Measurements from ENCODE around the gene AHCYL2. TPM values are rescaled to one million over a fixed set of nuclear protein-coding genes. Genes with fewer than 3 reads are reported as not detected.
"Not testable (repeated sequence)": the region's sequence is repeated elsewhere in the genome, so short reads cannot be mapped to it uniquely, and the experiment has no call there.

Gene AHCYL2
- total RNA-seq, 1 experiment from 2014 or later, result 54.6 TPM

GRCh38 chr7:129348023-129348740 is 123.4 kb downstream of the AHCYL2 start:
- Mint-ChIP-seq H3K9me3 (ENCODE audit: low read depth, unreplicated experiment) (no peaks in the 10 kb centered on the region), H3K4me3 (ENCODE audit: low read depth, unreplicated experiment) (no peak overlapping the region), H3K27ac (ENCODE audit: unreplicated experiment) (no peak overlapping the region), H3K36me3 (ENCODE audit: insufficient read depth, unreplicated experiment) (no peaks in the 10 kb centered on the region), H3K4me1 (ENCODE audit: low read depth, unreplicated experiment) (no peaks in the 10 kb centered on the region), H3K27me3 (ENCODE audit: unreplicated experiment) (no peaks in the 10 kb centered on the region)
- intact Hi-C loops (cut with micrococcal nuclease; ENCODE audit: unreplicated experiment), result no loop called here
- BruUV-seq (replicated peaks), result no TSS peak
- DNase-seq, result no peak
- CTCF ChIA-PET, result no interaction called here
- no peak for TF ChIP-seq CTCF (IDR thresholded peaks at IDR 0.05; ENCODE audit: unreplicated experiment)

- no peak for TF ChIP-seq CTCF (IDR thresholded peaks at IDR 0.05; ENCODE audit: unreplicated experiment)
- Mint-ChIP-seq H3K27ac (ENCODE audit: unreplicated experiment) (no peak overlapping the region), H3K9me3 (ENCODE audit: low read depth, unreplicated experiment) (no peaks in the 10 kb centered on the region), H3K4me1 (ENCODE audit: low read depth, unreplicated experiment) (no peaks in the 10 kb centered on the region), H3K4me3 (ENCODE audit: low read depth, unreplicated experiment) (no peak overlapping the region), H3K27me3 (ENCODE audit: unreplicated experiment) (no peaks in the 10 kb centered on the region), H3K36me3 (ENCODE audit: insufficient read depth, unreplicated experiment) (no peaks in the 10 kb centered on the region)
- intact Hi-C loops (cut with micrococcal nuclease; ENCODE audit: unreplicated experiment), result no loop called here
- DNase-seq, result no peak
- CTCF ChIA-PET, result no interaction called here
- BruUV-seq (replicated peaks), result no TSS peak
Measured at GRCh38 chr7:129351320-129351719, 126.5 kb downstream of the AHCYL2 start.

GRCh38 chr7:129353104-129353503 is 128.3 kb downstream of the AHCYL2 start:
- CTCF ChIA-PET, result interaction anchor here (1.2 kb wide), 1 partner anchor 15 kb away, joined by 3 read pairs; no protein-coding TSS in a partner anchor
- BruUV-seq (replicated peaks); DNase-seq; intact Hi-C loops (cut with micrococcal nuclease; ENCODE audit: unreplicated experiment); H3K4me3 Mint-ChIP-seq (ENCODE audit: low read depth, unreplicated experiment); H3K27ac Mint-ChIP-seq (ENCODE audit: unreplicated experiment); H3K27me3 Mint-ChIP-seq (ENCODE audit: unreplicated experiment); H3K36me3 Mint-ChIP-seq (ENCODE audit: insufficient read depth, unreplicated experiment); H3K9me3 Mint-ChIP-seq (ENCODE audit: low read depth, unreplicated experiment); H3K4me1 Mint-ChIP-seq (ENCODE audit: low read depth, unreplicated experiment): not testable (repeated sequence)

- intact Hi-C loops (cut with micrococcal nuclease; ENCODE audit: unreplicated experiment), result no loop called here
- no peak overlapping the region for H3K4me3 Mint-ChIP-seq (ENCODE audit: low read depth, unreplicated experiment)
- no peak overlapping the region for H3K27ac Mint-ChIP-seq (ENCODE audit: unreplicated experiment)
- H3K36me3 Mint-ChIP-seq (ENCODE audit: insufficient read depth, unreplicated experiment), result no peaks in the 10 kb centered on the region
- TF ChIP-seq CTCF (IDR thresholded peaks at IDR 0.05; ENCODE audit: unreplicated experiment), result no peak
- CTCF ChIA-PET, result no interaction called here
- DNase-seq, result no peak
- no peaks in the 10 kb centered on the region for H3K4me1 Mint-ChIP-seq (ENCODE audit: low read depth, unreplicated experiment)
- BruUV-seq (replicated peaks), result no TSS peak
- no peaks in the 10 kb centered on the region for H3K27me3 Mint-ChIP-seq (ENCODE audit: unreplicated experiment)
- no peaks in the 10 kb centered on the region for H3K9me3 Mint-ChIP-seq (ENCODE audit: low read depth, unreplicated experiment)
Measured at GRCh38 chr7:129354428-129355157, 129.8 kb downstream of the AHCYL2 start.

GRCh38 chr7:129356176-129356575 is 131.3 kb downstream of the AHCYL2 start:
- no peak for TF ChIP-seq CTCF (IDR thresholded peaks at IDR 0.05; ENCODE audit: unreplicated experiment)
- DNase-seq, result no peak
- no TSS peak for BruUV-seq (replicated peaks)
- H3K4me3 Mint-ChIP-seq (ENCODE audit: low read depth, unreplicated experiment), result no peak overlapping the region
- H3K36me3 Mint-ChIP-seq (ENCODE audit: insufficient read depth, unreplicated experiment), result no peaks in the 10 kb centered on the region
- intact Hi-C loops (cut with micrococcal nuclease; ENCODE audit: unreplicated experiment), result no loop called here
- no peak overlapping the region for H3K27ac Mint-ChIP-seq (ENCODE audit: unreplicated experiment)
- H3K27me3 Mint-ChIP-seq (ENCODE audit: unreplicated experiment), result no peaks in the 10 kb centered on the region
- no peaks in the 10 kb centered on the region for H3K9me3 Mint-ChIP-seq (ENCODE audit: low read depth, unreplicated experiment)
- CTCF ChIA-PET, result no interaction called here
- H3K4me1 Mint-ChIP-seq (ENCODE audit: low read depth, unreplicated experiment), result peaks cover 7% of the 10 kb centered on the region

Data from Calu3 (cell line).